ENCODE measurements around the gene SMCP.

DNA sequence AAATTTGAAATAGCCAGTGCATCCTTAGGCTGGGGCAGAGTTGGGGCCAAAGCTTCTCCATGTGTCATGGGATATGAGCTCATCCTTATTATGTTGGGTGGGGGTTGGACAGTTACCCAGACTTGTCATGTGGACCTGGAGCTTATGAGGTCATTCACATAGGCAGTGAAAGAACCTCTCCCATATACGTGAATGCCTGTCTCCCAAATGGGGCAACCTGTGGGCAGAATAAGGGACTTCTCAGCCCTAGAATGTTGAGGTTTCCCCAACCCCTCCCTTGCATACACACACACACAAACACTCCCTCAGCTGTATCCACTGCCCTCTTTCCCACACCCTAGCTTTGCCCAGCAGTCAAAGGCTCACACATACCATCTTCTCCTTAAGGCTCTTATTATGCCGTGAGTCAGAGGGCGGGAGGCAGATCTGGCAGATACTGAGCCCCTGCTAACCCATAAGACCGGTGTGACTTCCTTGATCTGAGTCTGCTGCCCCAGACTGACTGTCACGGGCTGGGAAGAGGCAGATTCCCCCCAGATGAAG, 28.0 kb downstream of the SMCP start:
- TF ChIP-seq CTCF (conservative IDR thresholded peaks at IDR 0.05 in 1 of 2, IDR thresholded peaks at IDR 0.05 in 1 of 2; ENCODE audit: low read depth in 1 of 2, low read length in 2 of 2) (no peak), EZH2 (IDR thresholded peaks at IDR 0.05; ENCODE audit: low read length, missing control alignments) (no peak)
